Endothelial cell of umbilical vein (primary cell): ENCODE measurements around the gene HSFX2.

Experiments used
- CTCF ChIP-seq, 2 donors: IDR thresholded peaks; 1 replicate in 1 of 2; 2 replicates in 1 of 2; pipeline ENCODE4 v1.5.1; 2011; ENCODE audit warnings: low read length in 2 of 2, mild to moderate bottlenecking in 2 of 2, moderate library complexity in 2 of 2, control low read depth in 1 of 2, inconsistent platforms in 1 of 2, low read depth in 1 of 2; ENCODE audit not compliant: insufficient read depth in 1 of 2; ENCODE audit errors: extremely low read depth in 1 of 2
- EZH2 ChIP-seq: IDR thresholded peaks from 2 replicates; pipeline ENCODE4 v1.6.1; 2012; ENCODE audit warnings: borderline replicate concordance, low read depth, mild to moderate bottlenecking, moderate library complexity, low read length, inconsistent platforms; ENCODE audit not compliant: severe bottlenecking
- MYC ChIP-seq: IDR thresholded peaks from one replicate; pipeline ENCODE4 v1.6.1; 2011; ENCODE audit warnings: mild to moderate bottlenecking, low read depth, low read length
- POLR2A ChIP-seq: IDR thresholded peaks from 2 replicates; pipeline ENCODE4 v1.6.1; 2012; ENCODE audit warnings: low read depth, mild to moderate bottlenecking, control low read depth, low read length

GRCh38 chrX:149641432-149641831 lies 46.3 kb upstream of the HSFX2 start:
- TF ChIP-seq EZH2 (no peak), POLR2A (no peak), CTCF (IDR thresholded peaks at IDR 0.05; ENCODE audit: extremely low read depth in 1 of 2, insufficient read depth in 1 of 2, low read depth in 1 of 2, low read length in 2 of 2) (no peak), MYC (no peak)
